GM18498 (cell line): ENCODE data around the gene CCL8.
"Not testable (repeated sequence)": the region's sequence is repeated elsewhere in the genome, so short reads cannot be mapped to it uniquely, and the experiment has no call there.

Experiments
- ATAC-seq: cut with Tn5 transposase; IDR thresholded peaks from one replicate; pipeline ENCODE4 v1.9.1; 2021; ENCODE audit warnings: mild to moderate bottlenecking, moderate library complexity; ENCODE audit not compliant: unreplicated experiment

The CCL8 gene

DNA sequence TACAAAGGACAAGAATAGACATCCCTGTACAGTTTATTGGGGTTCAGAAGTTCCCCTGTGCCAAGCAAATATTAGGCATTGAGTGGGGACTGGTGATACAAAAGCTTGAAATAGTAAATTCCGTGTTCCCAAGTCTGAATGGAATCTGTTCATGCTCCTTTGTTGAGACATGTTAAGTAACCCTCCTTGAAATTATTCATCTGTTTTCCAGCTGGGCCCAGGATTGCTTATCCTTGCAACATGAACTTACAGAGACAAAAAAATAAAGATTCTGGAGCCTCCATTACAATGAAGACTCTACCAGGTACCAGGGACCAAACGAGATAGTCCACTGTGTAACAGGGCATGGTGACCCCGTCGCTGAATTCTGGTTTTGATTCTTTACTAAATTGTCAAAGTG, 6.1 kb upstream of the CCL8 start:
- ATAC-seq = no peak

DNA sequence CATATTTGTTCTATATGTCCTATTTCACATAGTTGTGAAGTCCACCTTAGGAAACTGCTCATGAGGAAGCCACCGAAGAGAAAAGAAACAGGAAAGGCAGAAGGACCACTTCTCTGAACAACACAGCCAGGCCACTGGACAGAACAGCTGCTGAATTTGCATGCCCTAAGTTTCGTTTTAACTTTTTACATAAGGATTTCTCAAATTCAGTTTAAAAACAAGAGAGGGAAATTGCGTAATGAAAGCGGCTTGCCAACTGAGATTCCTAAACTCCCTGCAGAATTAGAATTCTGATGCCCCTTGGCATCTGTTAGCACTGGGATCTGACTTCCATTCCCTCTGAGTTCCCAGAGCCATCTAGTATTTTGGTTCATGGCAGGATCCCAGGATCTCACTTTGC, 5.0 kb upstream of the CCL8 start:
- ATAC-seq = no peak

DNA sequence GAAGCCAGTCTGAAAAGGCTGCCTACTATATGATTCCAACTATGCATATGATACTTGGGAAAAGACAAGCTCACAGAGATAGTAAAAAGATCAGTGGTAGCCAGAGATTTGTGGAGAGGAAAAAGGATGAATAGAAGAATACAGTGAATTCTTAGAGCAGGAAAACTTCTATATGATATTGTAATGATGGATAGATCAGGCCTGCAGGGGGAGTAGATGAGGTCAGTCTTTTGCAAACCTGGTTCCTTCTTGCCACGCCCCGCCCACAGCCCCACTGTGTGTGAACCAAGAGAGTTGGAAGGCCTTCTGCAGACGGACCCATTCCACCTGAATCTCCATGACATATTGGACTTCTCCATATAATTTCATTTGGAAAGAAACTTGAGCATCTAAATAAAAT, 761 bp upstream of the CCL8 start:
- ATAC-seq = no peak

DNA sequence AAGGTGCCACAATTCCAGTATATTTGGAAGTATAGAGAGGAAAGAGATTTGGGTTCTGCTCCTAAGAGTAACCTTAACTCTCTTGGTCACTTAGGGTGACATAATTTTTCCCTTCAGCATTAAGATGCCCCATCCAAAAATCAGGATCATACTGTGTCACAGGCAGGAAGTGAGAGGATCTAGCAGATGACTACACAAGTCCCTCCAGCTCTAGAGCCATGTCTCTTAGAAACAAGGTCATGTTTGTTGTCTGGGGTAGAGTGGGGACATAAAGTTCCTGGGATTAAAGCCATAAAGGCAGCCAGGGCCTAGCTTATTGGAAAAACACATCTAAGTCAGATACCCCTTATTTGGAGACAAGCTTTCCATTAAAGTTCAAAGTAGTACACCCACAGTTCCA, 2.7 kb downstream of the CCL8 start:
- no peak for ATAC-seq

DNA sequence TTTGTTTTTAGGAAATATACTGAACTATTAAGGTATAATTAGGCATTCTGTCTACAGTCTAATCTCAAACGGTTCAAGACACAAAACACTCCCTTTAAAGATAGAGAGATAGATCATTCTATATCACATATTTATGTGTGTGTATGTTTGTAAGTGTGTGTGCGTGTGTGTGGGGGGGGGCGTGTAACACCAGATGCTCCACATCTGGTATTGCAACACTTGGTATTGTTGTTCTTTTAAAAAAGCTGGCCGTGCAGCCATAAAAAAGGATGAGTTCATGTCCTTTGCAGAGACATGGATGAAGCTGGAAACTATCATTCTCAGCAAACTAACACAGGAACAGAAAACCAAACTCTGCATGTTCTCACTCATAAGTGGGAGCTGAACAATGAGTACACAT, 8.3 kb downstream of the CCL8 start:
- ATAC-seq = not testable (repeated sequence)

DNA sequence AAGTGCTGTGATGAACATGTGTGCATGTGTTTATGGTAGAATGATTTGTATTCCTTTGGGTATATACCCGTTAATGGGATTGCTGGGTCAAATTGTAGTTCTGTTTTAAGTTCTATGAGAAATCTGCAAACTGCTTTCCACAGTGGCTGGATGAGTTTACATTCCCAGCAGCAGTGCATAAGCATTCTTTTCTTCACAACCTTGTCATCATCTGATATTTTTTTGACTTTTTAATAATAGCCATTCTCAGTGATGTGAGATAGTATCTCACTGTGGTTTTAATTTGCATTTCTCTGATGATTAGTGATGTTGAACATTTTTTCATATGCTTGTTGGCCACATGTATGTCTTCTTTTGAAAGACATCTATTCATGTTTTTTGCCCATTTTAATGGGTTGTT, 18.5 kb downstream of the CCL8 start:
- ATAC-seq = no peak

DNA sequence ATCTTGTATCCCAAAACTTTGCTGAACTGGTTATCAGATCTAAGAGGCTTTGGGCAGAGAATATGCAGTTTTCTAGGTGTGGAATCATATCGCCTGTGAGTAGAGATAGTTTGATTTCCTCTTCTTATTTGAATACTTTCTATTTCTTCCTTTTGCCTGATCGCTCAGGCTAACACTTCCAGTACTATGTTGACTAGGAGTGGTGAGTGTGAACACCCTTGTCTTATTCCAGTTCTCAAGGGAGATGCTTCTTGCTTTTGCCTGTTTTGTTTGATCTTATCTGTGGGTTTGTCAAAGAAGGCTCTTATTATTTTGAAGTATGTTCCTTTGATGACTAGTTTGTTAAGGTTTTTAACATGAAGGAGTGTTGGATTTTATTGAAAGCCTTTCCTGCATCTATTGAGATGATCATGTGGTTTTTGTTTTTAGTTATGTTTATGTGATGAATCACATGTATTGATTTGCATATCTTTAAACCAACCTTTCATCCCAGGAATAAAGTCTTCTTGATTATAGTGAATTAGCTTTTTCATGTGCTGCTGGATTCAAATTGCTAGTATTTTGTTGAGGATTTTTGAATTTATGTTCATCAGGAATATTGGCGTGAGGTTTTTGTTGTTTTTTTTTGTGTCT, 20.0 kb downstream of the CCL8 start:
- no peak for ATAC-seq

DNA sequence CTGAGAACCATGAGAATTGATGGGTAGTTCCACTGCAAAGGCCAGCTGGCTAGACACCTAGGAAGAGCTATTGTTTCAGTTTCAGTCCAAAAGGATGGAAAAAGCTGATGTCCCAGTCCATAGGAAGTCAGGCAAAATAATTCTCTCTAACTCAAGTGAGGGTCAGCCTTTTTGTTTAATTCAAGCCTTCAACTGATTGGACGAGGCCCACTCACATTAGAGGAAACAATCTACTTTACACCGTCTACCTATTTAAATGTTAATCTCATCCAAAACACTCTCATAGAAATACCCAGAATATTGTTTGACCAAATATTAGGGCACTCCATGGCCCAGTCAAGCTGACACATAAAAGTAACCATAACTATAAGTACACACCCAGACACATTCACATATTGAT, 22.7 kb downstream of the CCL8 start:
- ATAC-seq = no peak

DNA sequence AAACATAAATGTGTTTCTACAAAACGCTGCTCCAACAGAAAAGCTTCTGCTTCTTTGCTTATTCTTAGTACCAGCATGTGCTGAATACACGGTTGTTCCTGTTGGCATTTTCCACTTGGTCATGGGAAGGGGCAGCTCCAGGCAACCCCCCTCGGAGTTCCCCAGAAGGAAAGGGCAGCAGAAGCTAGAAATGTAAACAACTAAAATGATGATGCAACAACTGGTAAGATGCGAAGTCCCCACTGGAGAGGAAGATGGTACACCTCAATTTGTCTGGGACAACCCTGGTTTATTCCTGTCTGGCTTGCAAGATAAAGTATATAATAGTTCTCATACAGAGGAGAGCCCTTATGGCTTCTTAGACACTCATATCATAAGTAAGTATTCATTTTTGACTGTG, 27.8 kb downstream of the CCL8 start:
- no peak for ATAC-seq

DNA sequence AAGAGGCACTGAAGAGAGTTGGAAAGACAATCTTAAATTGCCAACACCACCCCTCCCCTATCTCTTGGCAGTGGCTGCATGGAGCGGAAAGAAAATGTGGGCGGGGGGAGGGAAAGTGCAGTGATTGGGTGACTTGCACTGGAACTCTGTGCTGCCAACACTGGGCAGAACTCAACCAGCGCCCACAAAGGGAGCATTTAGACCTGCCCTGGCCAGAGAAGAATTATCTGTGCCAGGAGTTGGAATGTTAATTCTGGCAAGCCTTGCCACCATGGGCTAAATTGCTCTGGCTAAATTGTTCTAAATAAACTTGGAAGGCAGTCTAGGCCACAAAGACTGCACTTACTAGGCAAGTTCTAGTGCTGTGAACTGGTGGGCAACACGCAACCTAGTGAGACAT, 30.5 kb downstream of the CCL8 start:
- ATAC-seq = no peak

DNA sequence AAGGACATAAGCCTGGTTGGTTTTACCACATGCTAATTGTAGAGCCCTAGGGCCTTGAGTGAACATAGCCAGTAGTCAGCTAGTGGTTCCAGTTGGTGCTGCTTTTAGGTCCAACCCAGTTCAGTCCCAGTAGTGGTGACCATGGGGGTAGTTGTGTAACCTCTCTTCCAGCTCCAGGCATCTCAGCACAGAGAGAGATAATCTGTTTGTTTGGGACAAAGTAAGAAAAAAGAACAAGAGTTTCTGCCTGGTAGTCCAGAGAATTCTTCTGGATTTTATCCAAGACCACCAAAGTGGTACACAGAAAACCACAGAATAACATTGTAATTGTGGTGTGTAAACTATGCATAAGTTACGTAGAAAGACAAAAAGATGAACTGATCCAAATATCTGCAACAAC, 31.9 kb downstream of the CCL8 start:
- ATAC-seq = no peak

DNA sequence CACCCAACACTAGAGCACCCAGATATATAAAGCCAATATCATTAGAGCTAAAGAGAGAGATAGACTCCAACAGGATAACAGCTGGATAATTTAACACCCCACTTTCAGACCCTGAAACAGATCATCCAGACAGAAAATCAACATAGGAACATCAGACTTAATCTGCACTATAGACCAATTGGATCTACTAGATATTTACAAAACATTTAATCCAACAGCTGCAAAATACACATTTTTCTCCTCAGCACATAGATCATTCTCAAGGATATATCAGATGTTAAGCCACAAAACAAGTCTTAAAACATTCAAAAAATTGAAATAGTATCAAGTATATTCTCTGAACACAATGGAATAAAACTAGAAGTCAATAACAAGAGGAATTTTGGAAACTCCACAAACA, 33.0 kb downstream of the CCL8 start:
- no peak for ATAC-seq

DNA sequence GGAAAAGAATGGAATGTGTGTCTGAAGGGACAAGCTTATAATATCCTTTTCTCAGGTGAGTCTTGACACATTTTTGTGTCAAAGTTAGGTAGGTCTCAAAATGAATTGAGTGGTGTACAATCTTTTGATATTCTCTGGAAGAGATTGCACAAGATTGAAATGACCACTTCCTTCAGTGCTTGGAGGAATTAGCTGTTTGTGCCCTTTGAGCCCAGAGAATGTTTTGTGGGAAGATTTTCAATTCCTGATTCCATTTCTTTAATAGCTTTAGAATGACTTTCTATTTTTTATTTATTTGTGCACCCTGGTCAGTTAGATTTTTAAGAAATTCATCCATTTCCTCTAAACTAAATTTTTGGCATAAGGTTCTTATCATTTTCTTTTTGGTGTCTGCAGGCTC, 35.4 kb downstream of the CCL8 start:
- no peak for ATAC-seq

DNA sequence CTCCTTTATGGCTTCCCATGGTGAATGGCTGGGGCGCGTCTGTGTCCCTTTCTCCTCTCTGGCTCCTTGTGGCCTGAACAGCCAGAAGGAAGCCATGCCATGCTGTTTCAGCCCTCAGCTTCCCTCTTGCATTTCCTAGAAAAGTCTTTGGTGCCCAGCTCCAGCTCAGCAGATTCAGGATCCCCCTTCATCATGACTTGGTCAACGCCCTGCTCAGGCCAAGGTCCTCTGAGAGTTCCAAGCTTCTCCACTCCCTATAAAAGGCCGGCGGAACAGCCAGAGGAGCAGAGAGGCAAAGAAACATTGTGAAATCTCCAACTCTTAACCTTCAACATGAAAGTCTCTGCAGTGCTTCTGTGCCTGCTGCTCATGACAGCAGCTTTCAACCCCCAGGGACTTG, 37.0 kb downstream of the CCL8 start, which contains the start of gene CCL13:
TSS of gene CCL13 (plus strand) at position 287 of the 400 bp plus-strand sequence. CDS start at position 334, 47 bp downstream.
- no peak for ATAC-seq

DNA sequence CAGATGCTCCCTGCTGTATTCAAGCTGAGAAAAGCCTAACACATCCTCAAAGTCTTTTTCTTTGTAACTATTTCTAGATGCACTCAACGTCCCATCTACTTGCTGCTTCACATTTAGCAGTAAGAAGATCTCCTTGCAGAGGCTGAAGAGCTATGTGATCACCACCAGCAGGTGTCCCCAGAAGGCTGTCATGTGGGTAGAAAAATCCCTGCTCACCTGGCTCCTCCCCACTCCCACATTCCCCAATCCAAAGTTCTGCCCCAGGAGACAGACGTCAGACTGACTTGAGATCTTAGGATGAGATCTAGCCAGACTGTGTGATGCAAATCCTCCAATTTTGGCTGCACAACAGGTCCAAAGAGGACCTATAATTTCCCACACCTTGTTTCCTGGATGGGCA, 38.2 kb downstream of the CCL8 start:
- no peak for ATAC-seq

DNA sequence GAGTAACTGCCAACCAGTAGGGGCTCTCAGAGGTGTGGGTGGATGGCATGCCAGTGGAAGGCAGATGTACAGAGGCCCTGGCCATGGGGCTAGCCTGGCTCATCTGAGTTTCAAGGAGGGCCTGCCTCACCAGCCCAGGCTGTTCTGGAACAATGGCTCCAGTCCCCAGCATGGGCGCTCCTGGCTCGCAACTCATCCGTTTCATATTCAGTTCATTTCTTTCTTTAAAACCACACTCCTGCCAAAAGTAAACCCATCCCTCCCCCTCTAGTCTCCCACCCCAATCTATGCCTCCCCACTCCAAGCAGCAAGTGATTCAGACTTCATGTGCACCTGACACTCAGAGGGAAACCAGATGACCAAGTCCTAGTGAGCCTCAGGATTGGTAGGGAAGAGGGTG, 39.4 kb downstream of the CCL8 start:
- no peak for ATAC-seq

DNA sequence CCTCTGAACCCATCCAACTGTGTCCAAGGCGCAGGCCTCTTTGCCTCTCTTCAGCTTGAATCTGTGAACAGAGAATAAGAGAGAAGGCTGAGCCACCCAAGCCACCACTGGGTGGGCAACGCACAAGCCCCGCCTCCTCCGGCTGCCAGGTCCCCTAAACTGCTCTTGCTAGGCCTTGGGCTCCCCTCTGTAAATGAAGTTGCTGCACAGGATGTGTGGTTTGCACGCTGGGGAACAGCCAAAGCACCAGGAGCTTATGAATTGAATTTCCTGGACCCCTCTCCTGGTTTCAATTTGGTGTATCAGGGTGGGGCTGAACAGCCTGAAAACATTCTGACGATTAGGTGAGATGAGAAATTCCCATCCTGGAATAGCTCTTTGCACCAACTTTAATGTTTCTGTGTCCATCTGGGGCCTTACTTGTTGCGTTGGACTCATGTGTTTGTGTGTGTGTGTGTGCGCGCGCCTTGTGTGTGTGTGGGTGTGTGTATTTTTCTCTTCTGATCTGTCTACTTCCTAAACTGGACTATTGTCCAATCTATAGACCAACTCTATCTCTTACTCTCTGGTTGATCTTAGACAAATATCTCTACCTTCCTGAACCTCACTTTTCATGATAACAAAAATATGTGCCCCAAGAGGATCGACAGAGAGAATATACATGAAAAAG, 41.5 kb downstream of the CCL8 start:
- no peak for ATAC-seq

DNA sequence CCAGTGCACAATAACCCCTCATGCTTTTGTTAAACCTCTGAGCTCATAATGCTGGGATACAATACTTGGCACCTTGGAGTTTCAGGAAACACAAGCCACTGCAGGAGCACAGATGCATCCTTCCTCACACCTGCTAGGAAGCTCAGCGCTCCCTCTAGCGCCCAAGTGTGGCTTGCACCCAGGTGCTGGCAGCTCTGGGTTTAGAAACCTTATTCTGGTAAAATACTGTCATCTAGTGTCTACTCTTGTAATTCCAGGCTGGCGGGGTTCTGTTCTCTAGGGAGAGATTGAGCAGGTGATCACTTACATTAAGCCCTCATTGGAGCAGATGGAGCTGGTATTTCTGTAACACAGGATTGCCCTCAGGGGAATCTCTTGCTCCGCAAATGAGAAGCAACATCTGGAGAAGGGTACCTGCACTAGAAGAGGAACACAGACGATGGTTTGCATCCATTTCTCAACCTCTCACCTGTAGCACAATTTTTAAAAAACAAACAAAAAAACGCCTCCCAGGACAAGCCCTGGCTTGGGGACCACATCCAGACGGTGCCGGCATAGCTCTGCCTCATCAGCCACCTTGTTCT, 42.3 kb downstream of the CCL8 start:
- peak; percentile 81 for ATAC-seq

DNA sequence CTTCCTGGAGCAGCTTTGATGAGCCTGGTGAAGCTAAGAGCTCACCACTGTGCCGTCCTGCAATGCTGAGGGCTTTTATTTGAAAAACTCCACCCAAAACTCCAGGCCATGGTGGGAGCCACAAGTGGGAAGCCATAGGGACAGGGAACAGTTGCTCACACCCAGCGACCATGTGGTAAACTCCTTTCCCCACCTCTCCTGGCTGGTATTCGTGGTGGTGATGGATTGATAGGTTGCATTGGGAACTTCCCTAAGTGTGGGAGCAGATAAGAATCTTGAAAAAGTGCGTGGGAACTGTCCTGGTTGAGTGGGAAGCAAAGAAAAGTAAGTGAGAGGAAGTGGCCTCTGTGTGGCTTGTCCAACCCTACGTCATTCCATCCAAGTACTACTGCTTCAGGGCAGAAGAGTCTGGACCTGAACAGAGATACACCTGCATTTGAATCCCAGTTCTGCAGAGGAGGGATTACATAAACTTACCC, 44.0 kb downstream of the CCL8 start, which contains the start of gene CCL1:
TSS of gene CCL1 (minus strand) at position 51 of the 479 bp plus-strand sequence. CDS start 72 bp downstream, outside the sequence.
- ATAC-seq = no peak

DNA sequence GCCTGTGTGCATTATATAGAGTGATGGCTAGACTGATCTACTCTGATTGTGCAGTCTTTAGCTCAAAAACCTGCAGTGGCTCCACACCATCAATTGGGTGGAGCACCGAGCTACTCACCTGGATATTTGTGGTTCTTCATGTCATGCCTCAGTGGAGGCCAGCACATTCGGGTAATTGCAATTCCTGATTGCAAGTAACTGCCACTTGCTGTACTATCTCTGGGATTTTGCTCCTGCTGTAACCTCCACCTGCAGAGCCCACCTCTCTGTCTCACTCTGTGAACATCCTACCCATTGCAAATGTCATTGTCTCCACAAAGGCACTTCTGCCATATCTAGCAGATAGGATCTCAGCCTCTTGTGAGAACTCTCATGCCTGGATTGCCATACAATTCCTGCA, 45.5 kb downstream of the CCL8 start:
- no peak for ATAC-seq

DNA sequence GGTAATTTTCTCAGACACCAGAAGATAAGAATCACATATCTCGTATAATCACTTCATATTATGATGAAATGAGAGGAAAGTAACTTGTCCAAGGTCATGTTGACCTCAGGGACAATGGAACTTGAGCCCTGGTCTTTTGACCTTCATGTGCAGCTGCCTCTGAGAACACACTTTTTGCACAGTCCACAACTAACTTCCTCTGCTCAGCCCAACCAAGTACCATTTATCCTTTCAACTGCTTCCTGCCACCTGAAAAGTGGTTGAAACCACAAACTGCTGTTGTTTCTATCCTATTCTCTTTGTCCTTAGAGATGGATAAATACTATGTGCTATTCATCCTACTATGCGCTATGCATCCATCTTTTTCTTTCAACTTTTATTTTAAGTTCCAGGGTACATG, 46.1 kb downstream of the CCL8 start:
- ATAC-seq = no peak

DNA sequence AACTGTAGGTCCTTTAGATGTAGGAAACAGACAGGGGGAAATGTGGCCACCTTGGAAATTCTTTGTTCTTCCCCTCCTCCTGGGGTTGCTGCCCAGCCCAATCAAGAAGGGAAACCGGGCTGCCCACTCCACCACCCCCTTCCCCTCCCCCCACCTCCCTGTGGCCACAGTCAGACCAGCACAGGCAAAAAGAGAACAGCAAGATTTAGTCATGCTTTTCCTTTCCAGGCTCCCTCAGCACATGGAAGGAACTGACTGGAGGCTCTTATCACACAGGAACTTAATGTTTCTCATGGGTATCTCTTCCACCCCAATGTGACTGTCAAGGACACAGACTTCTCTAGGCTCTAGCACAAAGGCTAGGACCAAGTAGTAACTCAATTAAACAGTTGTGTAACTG, 46.8 kb downstream of the CCL8 start:
- no peak for ATAC-seq
